T1000 (cell line): ENCODE data around the gene PIK3R6.
"Not testable (repeated sequence)": the region's sequence is repeated elsewhere in the genome, so short reads cannot be mapped to it uniquely, and the experiment has no call there.

ENCODE experiments used
- DNase-seq: peaks from one replicate; lab custom pipeline; 2025; ENCODE audit warnings: mixed read lengths; lab: John Stamatoyannopoulos, UW

The PIK3R6 gene

DNA sequence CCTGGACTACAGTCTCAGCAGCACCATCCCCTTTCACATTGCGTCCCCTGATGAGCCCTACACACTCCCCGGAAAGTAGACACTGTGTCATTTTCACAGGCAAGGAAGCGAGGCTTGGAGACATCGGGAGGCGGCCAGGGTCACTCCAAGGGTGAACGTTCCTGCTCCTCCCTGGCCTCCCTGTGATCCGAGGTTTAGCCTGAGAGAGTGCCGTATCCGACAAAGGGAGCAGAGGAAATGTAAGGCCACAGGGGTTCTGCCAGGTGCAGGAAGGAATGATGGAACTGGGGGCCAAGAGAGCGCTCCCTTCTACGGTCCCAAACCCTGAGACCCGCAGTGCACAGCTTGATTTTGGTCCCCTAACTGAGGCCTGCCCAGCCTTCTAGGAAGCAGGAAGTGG is 8.0 kb upstream of the PIK3R6 start:
- DNase-seq = no peak

DNA sequence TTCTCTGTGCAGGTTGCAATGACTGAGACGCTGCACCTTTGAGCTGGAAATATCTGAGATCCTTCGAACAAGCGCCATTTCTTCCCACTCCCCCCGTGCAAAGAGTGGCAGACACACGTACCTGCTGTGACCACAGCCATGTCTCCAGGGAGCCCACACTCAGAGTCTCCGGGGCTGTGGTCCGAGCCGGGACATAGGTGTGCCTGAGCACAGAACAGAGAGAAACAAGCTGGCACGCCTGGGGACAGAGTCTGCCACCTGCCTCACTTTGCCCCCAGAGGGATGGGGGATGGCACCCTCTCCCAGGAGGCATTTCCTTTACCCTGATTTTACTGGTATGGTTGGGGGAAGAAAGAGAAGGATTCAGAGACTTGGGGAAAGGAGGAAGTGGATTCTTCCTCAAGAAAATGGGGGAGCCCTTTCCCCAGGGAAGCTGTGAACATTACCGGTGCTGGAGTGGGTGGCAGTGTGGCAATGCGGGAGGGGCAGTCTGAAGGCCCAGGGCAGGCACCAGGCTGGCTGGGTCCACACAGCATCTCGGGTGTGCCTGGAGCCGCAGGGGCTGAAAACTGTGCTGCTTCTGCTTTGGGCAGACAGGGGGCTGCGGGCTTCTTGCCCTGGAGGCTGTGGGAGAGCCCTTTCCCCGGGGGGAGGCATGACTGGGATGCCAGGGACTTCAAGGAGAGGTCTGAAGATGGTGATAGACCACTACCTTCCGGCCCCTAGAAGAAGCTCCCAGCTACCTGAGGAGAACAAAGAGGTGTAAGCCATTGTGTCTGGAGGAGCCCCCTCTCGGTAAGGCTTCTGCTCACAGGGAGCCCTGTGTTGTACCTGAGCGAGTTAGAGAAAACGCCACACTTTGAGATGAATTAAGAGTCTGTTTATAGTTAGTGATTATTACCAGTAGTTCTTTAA is 6.6 kb upstream of the PIK3R6 start:
- no peak for DNase-seq

DNA sequence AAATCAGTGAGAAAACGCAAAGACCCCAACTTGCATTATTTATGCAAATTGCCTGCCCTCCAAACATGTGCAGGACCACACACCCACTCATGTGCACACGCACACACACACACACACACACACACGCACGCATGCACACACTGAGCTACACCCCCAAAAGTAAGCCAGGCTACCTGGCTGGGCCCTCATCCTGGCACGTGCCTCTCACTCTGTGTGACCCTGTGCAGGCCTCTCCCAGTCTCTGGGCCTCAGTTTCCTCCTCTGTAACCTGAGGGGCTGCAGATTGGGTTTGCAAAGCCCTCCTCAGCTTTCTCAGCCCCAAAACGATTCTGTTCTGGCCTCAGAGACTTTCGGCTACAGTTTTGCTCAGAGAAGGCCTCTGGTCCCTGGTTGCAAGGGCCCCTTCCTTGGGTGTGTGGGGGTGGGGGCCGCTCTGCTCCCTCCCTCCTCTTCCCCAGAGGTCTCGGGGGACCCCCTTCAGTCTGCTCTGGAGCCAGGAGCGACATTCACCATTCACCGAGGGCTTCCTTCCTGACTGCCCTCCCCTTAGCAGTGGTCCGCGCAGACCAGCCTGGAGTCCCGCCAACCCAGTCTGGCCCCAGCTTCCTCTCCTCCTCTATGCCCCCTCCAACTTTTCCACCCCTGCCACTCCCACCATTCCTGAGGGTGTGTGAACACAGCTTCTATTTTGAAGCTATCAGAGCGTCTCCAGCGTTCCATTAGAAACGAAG is 5.4 kb upstream of the PIK3R6 start:
- DNase-seq = no peak

DNA sequence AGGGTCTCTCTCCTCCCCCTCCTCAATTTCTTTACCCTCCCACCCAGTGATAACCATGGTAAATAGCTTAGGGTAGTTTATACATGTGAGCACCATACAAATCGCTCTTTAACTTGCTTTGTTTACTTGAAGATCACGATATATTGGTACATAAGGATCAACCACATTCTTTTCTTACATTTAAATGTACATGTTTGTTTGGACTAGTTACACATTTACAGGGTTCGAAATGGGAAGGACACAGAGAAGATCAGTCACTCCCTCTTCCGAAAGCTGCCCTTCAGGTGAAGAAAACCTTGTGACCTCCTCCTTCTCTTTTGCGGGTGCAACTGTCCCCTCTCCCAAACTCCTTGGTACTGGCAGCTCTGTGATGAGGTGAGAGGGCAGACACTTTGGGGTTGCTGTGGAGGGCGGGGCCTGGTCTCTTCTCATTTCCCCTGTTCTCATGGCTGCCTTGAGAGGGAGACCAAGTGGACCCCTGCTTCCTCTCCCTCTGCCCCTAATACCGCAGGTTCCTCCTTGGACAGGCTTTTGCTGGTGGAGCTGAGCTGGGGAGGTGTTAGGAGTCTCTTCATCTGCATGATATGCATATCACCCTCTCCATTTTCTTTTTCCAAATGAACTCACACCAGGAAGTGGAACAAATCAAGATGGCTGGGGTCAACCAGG is 4.7 kb upstream of the PIK3R6 start:
- DNase-seq = no peak

DNA sequence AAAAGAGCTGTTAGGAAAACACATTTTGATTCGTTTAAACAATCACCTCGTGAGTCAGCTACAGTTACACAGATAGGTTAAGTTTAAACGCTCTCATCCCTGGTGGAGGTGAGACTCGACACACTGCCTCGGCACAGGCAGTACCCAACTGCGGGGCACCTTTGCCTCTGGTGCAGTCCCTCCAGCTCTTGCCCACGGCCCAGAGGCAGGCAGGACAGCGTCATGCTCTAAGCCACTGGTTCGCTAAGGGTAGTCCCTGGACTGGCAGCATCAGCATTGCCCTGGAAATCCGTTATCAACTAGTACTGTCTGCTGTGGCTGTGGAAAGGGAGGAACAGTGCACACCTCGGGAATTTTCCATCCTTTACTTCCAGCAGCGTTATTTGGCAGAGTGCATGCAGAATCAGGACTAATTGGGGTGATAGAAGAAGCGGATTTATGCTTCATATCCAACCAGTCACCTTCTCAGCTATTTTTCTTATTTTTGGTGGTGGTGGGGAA is 3.7 kb upstream of the PIK3R6 start:
- no peak for DNase-seq

DNA sequence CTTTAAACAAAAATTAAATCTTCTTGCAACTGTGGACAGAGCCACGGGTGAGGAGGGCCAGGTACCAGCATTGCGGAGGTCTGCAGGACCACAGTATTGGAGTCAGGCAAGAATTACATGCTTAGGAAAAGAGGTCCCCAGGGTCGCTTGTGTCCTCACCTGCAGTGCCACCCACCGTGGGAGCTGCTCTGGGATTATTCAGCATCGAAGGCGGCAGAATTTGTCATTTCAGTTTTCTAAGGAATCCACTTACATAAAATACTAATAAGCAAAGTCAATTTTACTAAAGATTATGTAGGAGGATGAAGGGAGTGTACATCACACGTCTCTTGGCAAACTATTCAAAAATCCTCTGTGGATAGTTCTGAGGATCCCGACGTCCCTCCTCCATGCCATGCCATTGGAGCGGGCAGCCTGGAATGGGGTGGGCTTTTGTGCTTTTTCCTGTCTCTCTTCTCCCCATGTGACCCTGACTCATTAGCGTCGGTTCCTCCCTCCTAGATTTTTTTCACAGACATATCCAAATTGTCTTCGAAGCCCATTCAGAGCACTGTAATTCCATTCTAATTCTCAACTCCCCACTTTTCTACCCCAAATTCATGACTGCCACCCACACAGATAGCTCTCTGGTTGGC is 3.0 kb upstream of the PIK3R6 start:
- no peak for DNase-seq

DNA sequence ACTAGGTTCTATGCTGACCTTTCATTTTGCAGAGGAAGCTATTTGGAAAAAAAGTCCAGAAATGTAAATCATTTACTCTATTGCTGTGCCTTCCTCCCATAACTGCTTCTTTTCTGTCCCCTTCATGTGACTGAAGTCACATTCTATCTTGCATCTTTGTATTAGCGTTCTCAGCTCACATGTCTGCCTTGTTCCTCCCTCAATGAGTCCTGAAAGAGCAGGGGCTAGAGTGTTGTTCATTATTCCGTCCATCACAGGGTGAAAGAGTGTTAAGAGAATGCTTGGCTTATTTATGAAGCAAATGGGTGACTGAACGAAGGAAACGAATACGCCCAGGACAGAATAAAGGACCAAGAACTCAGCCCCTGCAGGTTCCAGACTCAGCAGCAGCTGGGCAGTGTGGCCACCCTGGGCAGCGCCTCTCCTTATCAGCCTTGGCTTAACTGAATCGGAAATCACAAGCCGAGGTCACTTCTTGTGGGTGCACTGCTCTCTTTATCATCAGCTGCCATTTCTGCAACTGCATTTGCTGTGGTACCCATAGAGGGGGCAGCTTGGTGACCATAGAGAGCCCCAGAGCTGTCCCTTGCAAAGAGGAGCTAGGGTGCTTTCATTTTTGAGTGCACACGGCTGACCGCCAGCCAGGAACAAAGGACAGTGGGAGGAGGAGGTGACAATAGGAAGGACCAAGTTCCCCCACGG is 1.8 kb upstream of the PIK3R6 start:
- no peak for DNase-seq

DNA sequence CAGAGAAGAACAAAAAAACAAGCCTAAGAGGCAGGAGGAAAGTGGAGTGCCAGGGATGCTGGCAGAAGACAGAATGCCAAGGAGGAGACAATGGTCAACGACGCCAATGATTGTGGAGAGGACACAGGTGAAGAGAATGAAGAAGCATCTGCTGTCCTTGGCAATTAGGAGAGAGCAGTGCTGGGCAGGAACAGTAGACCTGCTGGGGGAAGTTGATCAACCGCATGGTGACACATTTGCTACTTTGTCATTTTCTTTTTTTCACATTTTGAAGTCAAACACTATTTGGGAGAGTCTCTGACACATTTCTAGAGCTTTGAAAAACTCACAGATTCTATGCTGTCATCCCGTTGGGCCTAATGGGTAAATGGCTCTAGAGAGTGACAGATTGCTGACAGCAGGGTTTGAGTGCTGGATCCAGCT is 1.1 kb upstream of the PIK3R6 start:
- no peak for DNase-seq

DNA sequence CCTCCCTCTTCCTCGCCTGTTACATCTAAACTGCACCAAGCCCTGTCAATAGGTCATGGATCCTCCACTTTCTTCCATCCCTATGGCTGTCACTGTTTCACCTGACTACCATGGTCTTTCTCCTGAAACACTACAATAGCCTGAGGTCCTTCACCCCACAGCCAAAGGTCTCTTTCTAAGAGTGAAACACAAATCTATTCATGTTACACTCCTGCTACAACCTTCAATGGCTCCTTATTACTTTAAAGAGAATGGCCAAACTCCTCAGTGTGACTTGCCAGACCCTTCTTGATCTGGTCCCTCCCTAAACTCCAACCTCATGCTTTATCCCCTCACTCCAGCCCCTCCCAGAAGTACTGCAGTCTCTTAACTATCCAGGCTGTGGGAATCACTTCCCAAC is 618 bp upstream of the PIK3R6 start:
- no peak for DNase-seq

DNA sequence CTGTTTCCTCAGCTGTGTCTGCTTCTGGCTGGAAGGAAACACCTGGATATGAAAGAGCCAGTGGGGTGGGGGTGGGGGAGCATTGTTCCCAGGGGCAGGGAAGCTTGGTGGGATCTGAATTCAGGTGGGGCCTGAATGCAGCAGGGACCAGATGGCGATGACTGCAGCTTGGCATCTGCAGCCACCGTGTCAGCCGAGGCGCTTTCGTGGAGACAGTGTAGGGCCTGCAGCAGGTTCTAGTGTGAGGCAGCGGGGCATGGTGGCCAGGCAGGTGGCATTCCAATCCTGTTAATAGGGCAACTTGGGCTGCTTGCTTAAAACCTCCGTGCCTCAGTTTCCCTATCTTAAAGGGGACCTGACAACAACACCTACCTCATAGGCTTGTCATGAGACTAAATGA is 1.7 kb downstream of the PIK3R6 start:
- DNase-seq = no peak

DNA sequence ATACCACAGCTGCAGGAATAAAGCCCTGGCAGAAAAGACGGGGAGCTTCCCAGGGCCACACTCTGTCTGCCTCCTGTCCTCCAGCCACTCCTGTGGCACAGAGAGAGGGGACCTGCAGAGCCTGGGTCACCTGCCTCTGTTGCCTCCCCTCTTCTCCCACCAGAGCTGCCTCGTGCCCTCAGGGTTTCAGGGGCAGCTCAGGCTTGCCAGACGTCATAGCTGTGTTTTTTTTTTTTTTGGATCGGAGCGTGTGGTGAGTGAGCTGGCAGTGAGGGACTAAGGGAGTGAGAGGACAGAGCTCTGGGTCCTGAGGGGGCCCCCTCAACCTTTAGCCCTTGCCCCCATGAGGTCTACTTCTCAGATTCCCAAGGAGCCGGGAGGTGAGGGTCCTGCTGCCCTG is 2.1 kb downstream of the PIK3R6 start:
- DNase-seq = no peak

DNA sequence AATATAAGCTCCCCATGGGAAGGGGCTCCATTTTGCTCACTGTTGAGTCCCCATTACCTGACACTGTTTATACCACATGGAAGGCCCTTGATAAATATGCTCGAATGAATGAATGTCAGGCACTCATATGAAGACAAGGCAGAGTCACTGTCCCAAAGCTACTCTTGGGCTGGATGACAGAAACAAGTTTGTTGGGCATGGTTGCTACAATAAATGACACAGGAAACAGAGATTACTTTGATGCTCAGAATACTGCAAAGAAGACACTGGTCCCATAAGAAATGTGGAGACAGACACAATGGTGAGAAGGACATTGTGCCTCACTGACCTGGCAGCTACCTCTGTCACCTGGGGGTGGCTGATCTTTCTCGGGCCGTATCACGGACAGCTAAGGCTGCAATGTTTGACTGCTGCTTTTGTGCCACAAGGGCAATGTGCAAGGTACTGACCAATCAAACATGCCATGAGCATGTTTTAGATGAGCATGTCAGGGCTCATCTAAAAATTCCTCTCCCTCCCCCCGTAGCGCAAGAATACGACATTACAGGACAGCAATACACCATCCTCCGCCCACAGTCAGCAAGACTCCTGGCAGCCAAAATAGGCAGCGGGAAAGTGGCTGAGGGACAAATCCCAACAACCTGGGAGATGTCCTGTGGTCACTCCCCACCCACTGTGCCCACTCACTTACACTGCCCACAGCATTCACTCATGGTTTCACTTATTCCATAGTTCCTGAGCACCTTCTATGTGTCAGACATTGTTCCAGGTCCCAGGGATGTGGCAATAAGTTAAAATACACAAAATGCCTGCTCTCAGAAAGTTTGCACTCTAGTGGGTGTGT is 5.0 kb downstream of the PIK3R6 start:
- DNase-seq = no peak

DNA sequence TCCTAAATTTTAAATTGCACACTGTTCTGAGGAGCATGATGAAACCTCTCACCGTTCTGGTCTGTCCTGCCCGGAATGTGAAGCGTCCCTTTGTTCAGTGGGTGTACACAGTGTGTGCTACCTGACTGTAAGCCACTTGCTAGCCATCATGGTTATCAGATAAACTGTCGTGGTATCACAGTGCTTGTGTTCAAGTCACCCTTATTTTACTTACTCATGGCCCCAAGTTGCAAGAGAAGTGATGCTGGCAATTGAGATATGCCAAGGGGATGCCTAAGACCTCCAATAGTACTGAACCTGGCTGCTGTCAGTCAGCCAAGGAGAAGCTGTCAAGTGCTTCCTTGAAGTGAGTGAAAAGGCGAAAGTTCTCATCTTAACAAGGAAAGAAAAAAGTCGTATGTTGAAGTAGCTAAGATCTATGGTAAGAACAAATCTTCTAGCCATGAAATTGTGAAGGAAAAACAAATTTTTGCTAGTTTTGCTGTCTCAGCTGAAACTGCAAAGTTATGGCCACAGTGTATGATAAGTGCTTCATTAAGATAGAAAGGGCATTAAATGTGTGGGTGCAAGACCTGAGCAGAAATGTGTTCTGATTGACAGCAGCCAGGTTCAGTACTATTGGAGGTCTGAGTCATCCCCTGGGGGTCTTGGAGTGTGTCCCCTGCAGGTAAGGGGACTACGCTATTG is 5.8 kb downstream of the PIK3R6 start:
- no peak for DNase-seq

DNA sequence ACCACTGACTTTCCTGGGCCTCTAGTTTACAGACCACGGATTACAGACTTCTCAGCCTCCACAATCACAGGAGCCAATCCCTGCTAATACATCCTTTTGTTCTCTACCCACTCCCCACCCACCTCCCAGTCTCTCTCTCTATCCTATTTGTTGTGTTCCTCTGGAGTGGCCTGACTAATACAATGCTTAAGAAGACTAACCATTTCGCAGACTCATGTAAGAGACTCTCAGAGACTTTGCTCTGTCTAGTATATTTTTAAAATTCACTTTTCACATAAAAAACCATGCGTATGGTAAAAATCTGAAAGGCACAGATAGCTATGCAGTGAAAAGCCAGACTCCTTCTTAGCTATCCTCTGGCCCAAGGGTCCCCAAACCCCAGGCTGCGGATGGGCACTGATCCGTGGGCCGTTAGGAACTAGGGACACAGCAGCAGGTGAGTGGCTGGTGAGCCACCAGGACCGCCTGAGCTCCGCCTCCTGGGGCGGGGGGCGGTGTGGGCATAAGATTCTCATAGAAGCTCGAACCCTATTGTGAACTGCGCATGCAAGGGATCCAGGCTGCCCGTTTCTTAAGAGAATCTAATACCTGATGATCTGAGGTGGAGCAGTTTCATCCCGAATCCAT is 7.6 kb downstream of the PIK3R6 start:
- no peak for DNase-seq

DNA sequence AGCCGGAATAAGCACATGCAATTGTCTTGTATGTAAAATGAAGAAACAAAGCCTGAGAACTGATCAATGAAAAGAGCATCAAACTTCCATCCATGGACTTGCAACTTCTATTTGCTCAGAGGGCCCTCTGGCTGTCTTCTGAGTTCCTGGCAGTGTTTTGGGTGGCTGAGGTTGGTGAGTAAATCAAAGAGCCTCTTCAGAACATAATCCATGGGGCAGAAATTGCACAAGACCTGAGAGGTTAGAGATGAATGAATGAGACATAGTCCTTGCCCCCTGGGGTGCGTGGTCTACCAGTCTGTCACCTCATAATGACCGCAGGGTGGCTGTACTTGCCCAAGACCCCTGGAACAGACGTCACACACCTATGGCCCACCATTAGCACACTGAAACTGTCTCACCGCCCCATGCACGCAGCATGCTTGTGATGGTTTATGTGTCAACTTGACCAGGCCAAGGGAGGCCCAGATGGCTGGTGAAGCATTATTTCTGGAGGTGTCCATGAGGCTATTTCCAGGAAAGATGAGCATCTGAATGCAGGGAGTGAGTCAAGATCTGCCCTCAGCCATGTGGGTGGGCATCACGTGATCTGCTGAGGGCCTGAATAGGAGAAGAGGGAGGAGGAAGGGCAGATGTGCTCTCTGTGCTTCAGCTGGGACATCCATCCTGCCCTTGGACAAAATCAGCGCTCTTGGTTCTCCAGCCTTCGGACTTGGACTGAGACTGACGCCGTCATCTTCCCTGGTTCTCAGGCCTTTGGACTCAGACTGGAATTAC is 8.3 kb downstream of the PIK3R6 start:
- no peak for DNase-seq

DNA sequence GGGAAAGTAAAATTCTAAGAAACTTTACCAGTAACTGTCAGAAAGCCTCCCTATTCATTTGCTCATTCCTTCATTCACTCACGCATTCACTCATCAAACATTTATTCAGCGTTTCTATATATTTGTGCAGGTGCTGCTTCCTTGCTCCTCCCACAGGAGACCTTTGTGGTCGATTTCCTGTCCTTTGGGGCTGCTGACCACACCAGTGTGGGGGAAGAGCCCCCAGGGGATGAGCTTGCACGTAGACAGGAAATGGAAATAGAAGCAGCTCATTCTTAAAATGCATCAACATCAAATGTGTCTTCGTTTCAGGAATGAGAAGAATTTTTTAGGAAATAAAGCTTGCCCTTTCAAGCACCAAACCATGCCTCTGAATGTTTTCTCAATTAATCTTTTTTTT is 9.6 kb downstream of the PIK3R6 start:
- DNase-seq = no peak

DNA sequence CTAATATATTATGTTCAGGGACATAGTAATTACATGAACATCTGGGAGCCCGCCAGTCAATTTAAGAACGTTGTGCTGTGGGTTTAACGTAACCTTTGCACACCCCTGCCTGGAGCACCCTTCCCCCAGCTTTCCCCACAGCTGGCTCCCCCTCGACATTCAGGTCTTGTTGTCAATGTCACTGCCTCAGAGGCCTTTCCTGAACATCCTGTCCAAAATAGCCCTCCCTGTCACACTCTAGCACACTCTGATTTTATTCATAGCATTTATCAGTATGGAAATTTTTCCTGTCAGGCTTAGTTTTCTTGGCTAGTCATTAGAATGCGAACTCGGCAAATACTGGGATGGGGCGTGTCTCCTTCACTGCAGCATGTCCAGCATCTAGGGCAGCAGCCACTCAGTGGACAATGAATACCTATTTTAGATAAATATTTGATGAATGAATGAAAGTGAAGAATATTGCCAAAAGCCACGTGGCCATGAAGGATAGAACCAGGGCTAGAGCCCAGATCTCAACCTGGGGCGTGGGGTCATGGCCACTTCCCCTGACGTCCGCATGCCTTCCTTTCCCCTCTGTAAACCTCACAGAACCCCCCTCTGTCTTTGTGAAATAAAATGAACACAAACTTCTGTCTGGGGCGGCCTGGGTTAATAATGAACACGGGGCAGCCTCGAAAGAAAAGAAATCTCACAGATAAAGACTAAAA is 10.5 kb downstream of the PIK3R6 start:
- no peak for DNase-seq

DNA sequence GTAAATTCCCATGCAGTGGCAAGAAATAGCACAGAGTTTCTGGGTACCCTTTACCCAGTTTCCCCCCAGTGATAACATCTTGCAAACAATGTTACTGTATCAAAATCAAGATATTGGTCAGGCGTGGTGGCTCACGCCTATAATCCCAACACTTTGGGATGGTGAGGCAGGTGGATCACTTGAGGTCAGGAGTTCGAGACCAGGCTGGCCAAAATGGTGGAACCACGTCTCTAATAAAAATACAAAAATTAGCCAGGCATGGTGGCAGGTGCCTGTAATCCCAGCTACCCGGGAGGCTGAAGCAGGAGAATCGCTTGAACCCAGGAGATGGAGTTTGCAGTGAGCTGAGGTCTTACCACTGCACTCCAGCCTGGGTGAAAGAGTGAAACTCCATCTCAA is 11.3 kb downstream of the PIK3R6 start:
- DNase-seq = not testable (repeated sequence)
